Sigmoid colon (tissue), 4 donors: ENCODE data around the gene FAM131C.

ENCODE experiments used
- CTCF ChIP-seq, 4 experiments: fragments of 450-650 bp in 3 of 4; fragments of 200-600 bp in 1 of 4; IDR thresholded peaks; one replicate each; pipeline ENCODE4 v1.5.1; 2016 to 2019; ENCODE audit warnings: antibody characterized with exemption in 4 of 4, mild to moderate bottlenecking in 3 of 4, moderate library complexity in 2 of 4
- POLR2A ChIP-seq, 2 donors: fragments of 450-650 bp; IDR thresholded peaks; one replicate each; pipeline ENCODE4 v1.6.1; 2016; ENCODE audit warnings: antibody characterized with exemption in 2 of 2, mild to moderate bottlenecking in 2 of 2, moderate library complexity in 2 of 2
- POLR2AphosphoS5 ChIP-seq, 4 donors: sonication (generic); formaldehyde crosslinking; IDR thresholded peaks; one replicate each; pipeline ENCODE4 v1.6.1; 2017; ENCODE audit warnings: antibody characterized with exemption in 4 of 4

GRCh38 chr1:16070640-16071355, 2.7 kb downstream of the FAM131C start:
- TF ChIP-seq CTCF (IDR thresholded peaks at IDR 0.05) = no peak
- no peak for TF ChIP-seq POLR2AphosphoS5 (IDR thresholded peaks at IDR 0.05)
- no peak for TF ChIP-seq POLR2A (IDR thresholded peaks at IDR 0.05)
